ENCODE data around the gene DCTN3.

Gene DCTN3

GRCh38 chr9:34637356-34638137 is 17.3 kb upstream of the DCTN3 start, which contains the start of gene SIGMAR1:
SIGMAR1 (minus strand) TSS chr9:34637787; CDS start chr9:34637697, 90 bp downstream.
- in situ Hi-C loops (cut with HindIII; ENCODE audit: low sequenced_read_pairs): no loop called here
- H3K4me3 ChIP-seq (ENCODE audit: low read depth, low read length): peak within 1 kb of the TSS; percentile 72

GRCh38 chr9:34636791-34637355 is 16.6 kb upstream of the DCTN3 start:
- no peak for TF ChIP-seq CTCF (IDR thresholded peaks at IDR 0.05; ENCODE audit: low read depth, low read length)
- in situ Hi-C loops (cut with HindIII; ENCODE audit: low sequenced_read_pairs): no loop called here
- no peak for DNase-seq (ENCODE audit: low read depth, low spot score)
- peak overlapping the region; percentile 72 for H3K4me3 ChIP-seq (ENCODE audit: low read depth, low read length)

More at GRCh38 chr9:34637356-34638137, 17.3 kb upstream of the DCTN3 start, which contains the start of gene SIGMAR1:
- no peak for TF ChIP-seq CTCF (IDR thresholded peaks at IDR 0.05; ENCODE audit: low read depth, low read length)
- peak; percentile 93 for DNase-seq (ENCODE audit: low read depth, low spot score)

GRCh38 chr9:34635556-34635955 is 15.3 kb upstream of the DCTN3 start:
- H3K4me3 ChIP-seq (ENCODE audit: low read depth, low read length): no peak overlapping the region
- TF ChIP-seq CTCF (IDR thresholded peaks at IDR 0.05; ENCODE audit: low read depth, low read length): no peak
- DNase-seq (ENCODE audit: low read depth, low spot score): no peak
- in situ Hi-C loops (cut with HindIII; ENCODE audit: low sequenced_read_pairs): no loop called here

- in situ Hi-C loops (cut with HindIII; ENCODE audit: low sequenced_read_pairs): no loop called here
- no peak overlapping the region for H3K4me3 ChIP-seq (ENCODE audit: low read depth, low read length)
- DNase-seq (ENCODE audit: low read depth, low spot score): no peak
- TF ChIP-seq CTCF (IDR thresholded peaks at IDR 0.05; ENCODE audit: low read depth, low read length): no peak
Measured at GRCh38 chr9:34634551-34635248, 14.4 kb upstream of the DCTN3 start.

- in situ Hi-C loops (cut with HindIII; ENCODE audit: low sequenced_read_pairs): no loop called here
- DNase-seq (ENCODE audit: low read depth, low spot score): peak; percentile 55
- no peak overlapping the region for H3K4me3 ChIP-seq (ENCODE audit: low read depth, low read length)
- peak; percentile 87 for TF ChIP-seq CTCF (IDR thresholded peaks at IDR 0.05; ENCODE audit: low read depth, low read length)
Measured at GRCh38 chr9:34633851-34634550, 13.7 kb upstream of the DCTN3 start.

GRCh38 chr9:34633166-34633565 is 12.9 kb upstream of the DCTN3 start:
- TF ChIP-seq CTCF (IDR thresholded peaks at IDR 0.05; ENCODE audit: low read depth, low read length): no peak
- no peak overlapping the region for H3K4me3 ChIP-seq (ENCODE audit: low read depth, low read length)
- no peak for DNase-seq (ENCODE audit: low read depth, low spot score)
- in situ Hi-C loops (cut with HindIII; ENCODE audit: low sequenced_read_pairs): no loop called here

Data from astrocyte of the spinal cord (primary cell).